GM12875 (cell line): ENCODE measurements around the gene SYT7.
A peak's percentile ranks its signal among the peaks of the same experiment; 100 is the strongest.

Experiments
- H3K4me3 ChIP-seq: one replicate; pipeline ENCODE4 v1.5.1; 2011; ENCODE audit warnings: low read depth, low read length, control low read depth
- TF ChIP-seq, protein P1 (sequence below): IDR thresholded peaks from 2 replicates; pipeline ENCODE4 v1.5.1; 2011; ENCODE audit warnings: low read depth, mild to moderate bottlenecking, control low read depth, inconsistent platforms, low read length, moderate library complexity, borderline replicate concordance; ENCODE audit not compliant: insufficient read depth

Gene SYT7

DNA sequence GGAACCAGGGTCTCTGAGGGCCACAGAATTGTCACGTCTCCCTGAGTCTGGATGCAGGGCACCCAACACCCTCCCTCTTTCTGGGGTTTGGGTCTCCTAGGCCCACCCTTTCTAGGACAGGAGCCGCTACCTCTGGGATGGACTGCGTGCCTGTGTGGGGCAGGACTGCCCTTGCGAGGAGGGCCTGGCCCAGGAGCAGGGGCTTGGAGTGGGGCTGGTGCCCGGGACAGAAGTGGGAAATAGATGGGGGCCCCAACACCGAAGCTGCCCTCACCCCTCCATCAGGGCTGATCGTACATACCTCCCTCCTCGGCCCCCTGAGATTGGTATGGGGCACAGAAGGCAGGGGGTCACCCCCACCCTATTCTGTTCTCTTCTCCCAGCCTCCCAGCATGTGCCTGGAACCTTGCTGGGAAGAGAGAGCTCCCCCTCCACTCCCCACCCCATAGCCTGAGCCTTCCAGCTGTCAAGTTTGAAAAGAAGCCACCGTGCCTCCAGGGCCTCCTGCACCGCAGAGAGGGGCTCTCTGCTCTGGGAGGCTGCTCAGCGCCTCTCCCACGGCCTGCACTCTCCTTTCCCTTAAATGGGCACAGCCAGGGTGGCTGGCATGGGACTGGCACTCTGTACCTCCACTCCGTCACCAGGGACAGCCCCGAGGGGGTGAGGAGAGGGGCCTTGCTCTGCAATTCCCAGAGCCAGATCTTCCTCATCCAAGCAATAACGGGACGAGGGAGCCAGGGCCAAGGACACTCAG lies 70.5 kb downstream of the SYT7 start:
- TF ChIP-seq, protein P1, sequence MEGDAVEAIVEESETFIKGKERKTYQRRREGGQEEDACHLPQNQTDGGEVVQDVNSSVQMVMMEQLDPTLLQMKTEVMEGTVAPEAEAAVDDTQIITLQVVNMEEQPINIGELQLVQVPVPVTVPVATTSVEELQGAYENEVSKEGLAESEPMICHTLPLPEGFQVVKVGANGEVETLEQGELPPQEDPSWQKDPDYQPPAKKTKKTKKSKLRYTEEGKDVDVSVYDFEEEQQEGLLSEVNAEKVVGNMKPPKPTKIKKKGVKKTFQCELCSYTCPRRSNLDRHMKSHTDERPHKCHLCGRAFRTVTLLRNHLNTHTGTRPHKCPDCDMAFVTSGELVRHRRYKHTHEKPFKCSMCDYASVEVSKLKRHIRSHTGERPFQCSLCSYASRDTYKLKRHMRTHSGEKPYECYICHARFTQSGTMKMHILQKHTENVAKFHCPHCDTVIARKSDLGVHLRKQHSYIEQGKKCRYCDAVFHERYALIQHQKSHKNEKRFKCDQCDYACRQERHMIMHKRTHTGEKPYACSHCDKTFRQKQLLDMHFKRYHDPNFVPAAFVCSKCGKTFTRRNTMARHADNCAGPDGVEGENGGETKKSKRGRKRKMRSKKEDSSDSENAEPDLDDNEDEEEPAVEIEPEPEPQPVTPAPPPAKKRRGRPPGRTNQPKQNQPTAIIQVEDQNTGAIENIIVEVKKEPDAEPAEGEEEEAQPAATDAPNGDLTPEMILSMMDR: no peak
- H3K4me3 ChIP-seq: no peak overlapping the region

DNA sequence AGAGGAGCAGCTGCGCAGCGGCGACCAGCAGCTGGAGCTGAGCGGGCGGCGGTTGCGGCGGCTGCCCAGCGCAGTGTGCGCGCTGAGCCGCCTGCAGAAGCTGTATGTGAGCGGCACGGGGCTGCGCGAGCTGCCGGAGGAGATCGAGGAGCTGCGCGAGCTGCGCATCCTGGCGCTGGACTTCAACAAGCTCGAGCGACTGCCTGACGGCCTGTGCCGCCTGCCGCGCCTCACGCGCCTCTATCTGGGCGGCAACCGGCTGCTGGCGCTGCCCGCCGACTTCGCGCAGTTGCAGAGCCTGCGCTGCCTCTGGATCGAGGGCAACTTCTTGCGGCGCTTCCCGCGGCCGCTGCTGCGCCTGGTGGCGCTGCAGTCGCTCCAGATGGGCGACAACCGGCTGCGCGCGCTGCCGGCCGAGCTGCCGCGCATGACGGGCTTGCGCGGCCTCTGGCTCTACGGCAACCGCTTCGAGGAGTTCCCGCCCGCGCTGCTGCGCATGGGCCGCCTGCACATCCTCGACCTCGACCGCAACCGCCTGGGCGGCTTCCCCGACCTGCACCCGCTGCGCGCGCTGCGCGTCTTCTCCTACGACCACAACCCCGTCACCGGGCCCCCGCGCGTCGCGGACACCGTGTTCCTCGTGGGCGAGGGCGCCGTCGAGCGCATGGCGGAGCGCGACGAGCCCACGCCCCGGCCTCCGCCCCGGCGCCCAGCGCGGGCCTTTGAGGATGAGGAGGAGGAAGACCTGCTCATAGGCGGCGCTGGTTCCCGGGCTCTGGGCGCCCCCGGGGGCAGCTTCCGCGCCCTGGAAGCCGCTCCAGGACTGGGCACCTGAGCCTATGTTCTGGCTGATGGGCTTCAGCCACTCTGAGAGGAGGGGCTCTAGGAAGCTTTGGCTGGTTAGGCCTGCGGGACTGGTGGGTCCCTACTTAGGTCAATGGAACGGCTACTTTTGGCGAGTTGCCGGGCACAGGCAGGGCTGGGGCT lies 71.5 kb downstream of the SYT7 start:
- TF ChIP-seq, protein P1: peak; percentile 68; the same call in 1 of the 2 replicates
- H3K4me3 ChIP-seq: no peak overlapping the region

DNA sequence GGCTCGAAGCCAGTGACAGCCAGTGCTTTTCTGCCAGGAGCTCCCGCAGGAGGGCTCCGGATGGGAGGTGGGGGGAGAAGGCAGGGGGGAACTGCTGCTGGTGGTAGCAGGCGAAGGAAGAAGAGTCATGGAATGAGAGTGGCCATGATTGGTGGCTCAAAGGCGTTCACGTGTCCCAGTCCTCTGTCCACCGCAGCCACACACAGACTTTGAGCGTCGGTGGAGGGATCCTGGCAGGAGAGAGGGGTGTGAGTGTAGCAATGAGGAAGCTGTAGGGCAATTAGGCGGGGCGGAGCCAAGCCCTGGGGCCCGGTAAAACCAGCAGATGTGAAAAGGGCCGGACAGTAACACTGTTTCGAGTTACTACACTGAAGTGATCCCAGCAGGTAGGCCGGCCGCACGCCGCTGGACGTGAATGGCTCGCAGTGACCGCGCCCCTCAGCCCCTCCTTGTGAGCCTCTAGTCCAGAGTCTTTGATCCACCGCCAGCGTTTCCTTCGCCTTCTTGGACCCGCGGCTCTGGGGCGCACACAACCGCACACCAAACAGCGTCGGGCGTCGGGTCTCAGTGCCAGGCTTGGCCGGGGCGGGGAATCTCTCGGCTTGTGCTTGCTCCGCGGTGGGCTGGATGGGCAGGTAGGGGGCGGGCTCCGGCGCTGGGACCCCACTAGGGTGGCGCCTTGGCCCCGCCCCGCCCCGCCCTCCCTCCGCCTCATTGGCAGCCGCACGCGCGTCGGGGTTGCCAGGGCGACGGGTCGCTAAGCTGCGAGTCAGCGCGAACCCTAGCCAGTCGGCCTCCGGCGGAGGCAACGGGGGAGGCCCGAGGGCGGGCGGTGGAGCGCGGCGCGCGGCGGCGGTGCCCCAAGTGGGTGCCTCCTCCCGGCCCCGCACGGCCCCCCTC lies 72.7 kb downstream of the SYT7 start, which contains the start of gene LRRC10B:
Gene LRRC10B (plus strand): TSS at position 788 of the 900 bp plus-strand sequence. CDS start 250 bp downstream, outside the sequence.
- H3K4me3 ChIP-seq: no peak within 1 kb of the TSS
- TF ChIP-seq, protein P1: no peak

DNA sequence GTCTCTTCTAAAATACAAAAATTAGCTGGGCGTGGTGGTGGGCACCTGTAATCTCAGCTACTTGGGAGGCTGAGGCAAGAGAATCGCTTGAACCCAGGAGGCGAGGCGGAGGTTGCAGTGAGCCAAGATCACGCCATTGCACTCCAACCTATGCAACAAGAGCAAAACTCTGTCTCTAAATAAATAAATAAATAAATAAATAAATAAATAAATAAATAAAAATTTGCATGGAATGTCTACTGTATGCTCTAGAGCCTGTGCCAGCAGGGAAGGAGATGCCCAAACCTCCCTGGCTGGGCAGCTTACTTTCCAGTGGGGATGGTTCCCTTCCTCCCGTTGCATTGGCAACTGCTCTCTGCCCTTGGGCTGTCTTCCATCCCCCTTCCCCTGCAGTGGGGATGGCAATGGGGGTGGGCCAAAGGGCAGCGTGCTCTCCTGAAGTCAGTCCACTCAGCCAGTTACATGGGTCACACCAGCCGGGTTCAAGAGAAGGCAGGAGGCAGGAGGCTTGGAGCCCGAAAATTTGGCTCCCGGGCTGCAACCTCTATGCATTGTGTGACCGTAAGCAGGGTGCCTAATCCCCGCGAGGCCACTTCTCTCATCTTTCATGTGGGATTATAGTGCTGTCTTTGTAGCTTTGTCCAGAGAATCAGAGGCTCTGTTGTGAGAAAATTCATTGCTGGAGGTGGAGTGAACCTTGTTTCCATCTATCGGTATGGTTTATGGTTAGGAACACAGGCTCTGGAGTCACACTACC lies 73.7 kb downstream of the SYT7 start:
- no peak overlapping the region for H3K4me3 ChIP-seq
- TF ChIP-seq, protein P1: no peak

DNA sequence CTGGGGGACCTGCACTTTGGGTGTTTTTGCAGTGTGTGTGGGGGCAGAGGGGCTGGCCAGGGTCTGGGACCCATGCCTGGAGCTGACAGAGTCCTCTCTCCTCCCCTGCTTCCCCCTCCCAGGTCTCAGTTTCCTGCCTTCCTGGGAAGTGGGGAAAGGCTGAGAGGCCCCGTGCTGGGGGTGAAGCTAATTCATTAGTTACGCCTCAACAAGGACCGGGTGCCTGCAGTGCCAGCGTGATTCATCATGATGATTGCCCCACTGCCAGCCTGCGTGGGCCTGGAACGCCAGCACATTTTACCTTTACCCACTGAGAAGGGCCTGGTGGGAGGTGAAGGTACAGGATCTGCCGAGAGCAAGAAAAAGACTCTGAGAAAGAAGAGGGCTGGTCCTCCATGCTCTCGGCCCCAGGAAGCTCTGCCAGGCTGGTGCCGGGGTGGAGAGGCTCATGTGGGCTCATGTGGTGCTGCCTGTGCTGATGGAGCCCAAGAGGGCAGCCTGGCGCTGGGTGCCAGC lies 75.2 kb downstream of the SYT7 start:
- no peak overlapping the region for H3K4me3 ChIP-seq
- TF ChIP-seq, protein P1: no peak

DNA sequence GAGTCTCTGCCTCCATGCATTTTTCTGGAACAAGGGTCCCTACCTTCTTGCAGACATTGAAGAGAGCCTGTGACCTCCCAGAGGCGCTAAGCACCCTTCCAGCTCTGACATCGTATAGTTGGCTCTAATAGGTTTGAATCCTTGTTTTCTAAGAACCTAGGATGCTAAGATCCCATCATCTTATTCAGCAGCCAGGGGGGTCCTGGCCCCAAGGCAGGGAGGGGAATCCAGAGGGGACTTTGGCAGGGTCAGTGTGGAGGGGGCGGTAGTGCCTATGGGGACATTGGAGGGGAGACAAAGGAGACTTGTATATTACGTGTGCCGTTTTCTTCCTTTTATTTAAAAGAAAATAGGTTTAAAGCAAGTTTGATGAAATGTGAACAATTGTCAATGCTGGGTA lies 75.8 kb downstream of the SYT7 start:
- H3K4me3 ChIP-seq: no peak overlapping the region
- TF ChIP-seq, protein P1: no peak
